ENCODE data around the gene NTRK1. TPM values are rescaled to one million over a fixed set of nuclear protein-coding genes. Genes with fewer than 3 reads are reported as not detected.
"Not testable (repeated sequence)": the region's sequence is repeated elsewhere in the genome, so short reads cannot be mapped to it uniquely, and the experiment has no call there.

The NTRK1 gene
- polyA plus RNA-seq, 12 donors: 0.20 to 1.0 (median 0.49) TPM; not detected in 2

GRCh38 chr1:156912861-156913808 lies 52.5 kb downstream of the NTRK1 start:
- DNase-seq: no peak

DNA sequence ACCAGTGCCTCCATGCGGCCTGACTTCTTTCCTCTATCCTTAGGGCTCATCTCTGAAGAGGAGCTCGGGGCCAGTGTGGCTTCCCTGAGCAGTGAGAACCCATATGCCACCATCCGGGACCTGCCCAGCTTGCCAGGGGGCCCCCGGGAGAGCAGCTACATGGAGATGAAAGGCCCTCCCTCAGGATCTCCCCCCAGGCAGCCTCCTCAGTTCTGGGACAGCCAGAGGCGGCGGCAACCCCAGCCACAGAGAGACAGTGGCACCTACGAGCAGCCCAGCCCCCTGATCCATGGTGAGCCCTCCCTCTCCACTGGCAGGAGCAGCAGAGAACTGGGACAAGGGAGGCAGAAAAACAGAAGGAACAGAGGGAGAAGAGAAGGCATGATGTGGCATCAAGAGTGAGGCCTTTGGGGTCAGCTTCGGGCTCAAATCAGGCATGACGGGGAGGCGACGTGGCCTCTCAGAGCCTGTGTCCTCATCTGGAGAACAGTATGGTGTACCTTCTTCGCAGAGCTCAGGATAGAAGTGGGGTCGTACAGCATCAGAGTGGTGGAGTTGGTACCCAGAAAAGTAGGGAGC lies 53.2 kb downstream of the NTRK1 start:
- no peak for DNase-seq

DNA sequence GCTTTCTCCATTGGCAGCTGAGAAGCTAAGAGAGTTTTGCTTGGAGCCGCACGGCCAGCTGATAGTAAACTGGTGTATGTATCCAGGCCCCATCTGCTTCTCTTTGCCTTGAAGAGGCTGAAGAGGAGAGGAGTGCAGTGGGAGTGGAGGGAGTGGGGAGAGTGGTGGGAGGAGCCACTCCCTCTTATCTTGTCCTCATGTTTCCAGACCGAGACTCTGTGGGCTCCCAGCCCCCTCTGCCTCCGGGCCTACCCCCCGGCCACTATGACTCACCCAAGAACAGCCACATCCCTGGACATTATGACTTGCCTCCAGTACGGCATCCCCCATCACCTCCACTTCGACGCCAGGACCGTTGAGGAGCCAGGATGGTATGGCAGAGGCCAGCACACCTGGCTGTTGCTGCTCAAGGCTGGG lies 53.8 kb downstream of the NTRK1 start:
- no peak for DNase-seq

- peak; percentile 79 for DNase-seq
These were observed 59.8 kb downstream of the NTRK1 start, which contains the start of gene LRRC71 for GRCh38 chr1:156920233-156921052. LRRC71 (plus strand) TSS chr1:156920632; CDS start chr1:156920804, 172 bp downstream.

GRCh38 chr1:156921053-156921529 lies 60.4 kb downstream of the NTRK1 start:
- DNase-seq: no peak

GRCh38 chr1:156922986-156923669 lies 62.5 kb downstream of the NTRK1 start:
- no peak for DNase-seq

DNA sequence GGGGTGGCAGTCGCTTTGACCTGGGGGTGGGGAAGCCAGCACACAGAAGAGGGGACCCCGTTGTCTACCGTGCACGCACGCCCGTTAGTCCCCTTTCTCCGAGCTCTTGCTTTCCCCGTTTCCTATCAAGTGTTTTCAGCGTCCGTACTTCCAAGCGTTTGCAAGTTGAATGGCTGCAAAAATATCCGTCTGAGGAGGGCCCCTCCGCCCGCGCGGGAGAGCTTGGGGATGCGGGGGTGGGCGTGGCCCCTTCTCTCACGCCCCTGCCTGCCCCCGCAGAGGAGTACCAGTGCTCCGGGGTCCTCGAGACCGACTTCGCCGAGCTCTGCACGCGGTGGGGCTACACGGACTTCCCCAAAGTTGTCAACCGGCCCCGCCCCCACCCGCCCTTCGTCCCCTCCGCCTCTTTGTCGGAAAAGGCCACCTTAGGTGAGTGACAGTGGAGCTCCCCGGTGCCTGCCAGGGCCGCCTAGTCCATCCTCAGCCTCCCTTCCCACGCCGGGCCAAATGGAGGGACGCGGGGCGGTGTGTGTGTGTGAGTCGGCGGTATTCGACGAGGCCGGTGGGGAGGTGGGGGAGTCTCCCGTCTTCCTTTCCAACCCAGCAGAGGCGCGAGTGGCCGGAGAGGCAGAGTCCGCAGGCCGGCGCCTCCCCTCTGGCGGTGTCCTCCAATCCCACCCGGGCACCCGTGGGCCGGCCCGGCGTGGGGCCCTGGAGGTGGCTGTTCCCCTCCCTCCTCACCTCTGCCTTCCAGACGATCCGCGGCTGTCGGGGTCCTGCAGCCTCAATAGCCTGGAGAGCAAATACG lies 63.2 kb downstream of the NTRK1 start:
- DNase-seq: no peak

DNA sequence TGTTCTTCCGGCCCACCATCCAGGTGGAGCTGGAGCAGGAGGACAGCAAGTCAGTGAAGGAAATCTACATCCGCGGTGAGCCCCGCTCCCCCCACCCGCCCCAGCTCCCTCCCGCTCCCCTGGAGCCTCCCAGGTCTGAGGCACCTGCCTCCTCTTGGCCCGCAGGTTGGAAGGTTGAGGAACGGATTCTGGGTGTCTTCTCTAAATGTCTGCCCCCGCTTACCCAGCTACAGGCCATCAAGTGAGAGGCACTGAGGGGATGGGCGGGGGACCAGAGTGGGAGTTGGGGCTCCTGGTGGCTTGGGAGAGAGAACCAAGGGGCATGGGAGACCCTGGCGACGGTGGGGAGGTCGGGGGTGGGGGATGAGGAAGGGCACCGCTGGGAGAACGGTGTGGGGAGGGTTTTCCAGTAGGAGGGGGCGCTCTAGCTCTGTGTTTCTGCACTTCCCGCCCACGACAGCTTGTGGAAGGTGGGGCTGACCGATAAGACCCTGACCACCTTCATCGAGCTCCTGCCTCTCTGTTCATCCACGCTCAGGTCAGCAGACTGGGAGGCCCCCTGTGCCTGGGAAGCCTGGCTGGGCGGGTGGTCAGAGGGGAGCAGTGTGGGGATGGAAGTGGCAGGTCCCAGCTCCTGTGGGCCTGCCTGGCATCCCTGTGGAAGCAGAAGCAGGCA lies 64.0 kb downstream of the NTRK1 start:
- no peak for DNase-seq

- no peak for DNase-seq
These were observed 64.7 kb downstream of the NTRK1 start for GRCh38 chr1:156925154-156926010.

GRCh38 chr1:156926175-156926574 lies 65.5 kb downstream of the NTRK1 start:
- DNase-seq: no peak

DNA sequence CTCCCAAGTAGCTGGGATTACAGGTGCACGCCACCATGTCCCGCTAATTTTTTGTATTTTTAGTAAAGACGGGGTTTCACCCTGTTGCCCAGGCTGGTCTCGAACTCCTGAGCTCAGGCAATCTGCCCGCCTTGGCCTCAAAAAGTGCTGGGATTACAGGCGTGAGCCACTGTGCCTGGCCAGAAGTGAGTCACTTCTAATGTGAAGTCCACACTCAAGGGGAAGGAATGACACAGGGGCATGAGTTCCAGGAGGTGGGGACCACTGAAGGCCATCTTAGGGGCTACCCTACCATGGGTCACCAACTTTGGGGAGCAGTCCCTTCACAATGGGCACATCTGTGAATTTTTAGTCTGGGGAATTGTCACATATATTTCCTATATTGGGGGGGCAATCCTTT lies 66.0 kb downstream of the NTRK1 start:
- not testable (repeated sequence) for DNase-seq

GRCh38 chr1:156927215-156928042 lies 66.8 kb downstream of the NTRK1 start:
- DNase-seq: peak; percentile 72

- DNase-seq: no peak
These were observed 67.5 kb downstream of the NTRK1 start for GRCh38 chr1:156928043-156928602.

GRCh38 chr1:156929596-156930238 lies 69.1 kb downstream of the NTRK1 start:
- DNase-seq: no peak

GRCh38 chr1:156930483-156930882 lies 69.8 kb downstream of the NTRK1 start:
- DNase-seq: no peak
